Activated naive CD4-positive, alpha-beta T cell treated with anti-CD3 and anti-CD28 coated beads, Interleukin-2, amount 50 U/mL, for 16 hours (primary cell): Measurements from ENCODE around the gene CALD1.

Experiments used
- DNase-seq: peaks from one replicate; pipeline ENCODE4 v3.0.0-alpha.2; 2020

The CALD1 gene

DNA sequence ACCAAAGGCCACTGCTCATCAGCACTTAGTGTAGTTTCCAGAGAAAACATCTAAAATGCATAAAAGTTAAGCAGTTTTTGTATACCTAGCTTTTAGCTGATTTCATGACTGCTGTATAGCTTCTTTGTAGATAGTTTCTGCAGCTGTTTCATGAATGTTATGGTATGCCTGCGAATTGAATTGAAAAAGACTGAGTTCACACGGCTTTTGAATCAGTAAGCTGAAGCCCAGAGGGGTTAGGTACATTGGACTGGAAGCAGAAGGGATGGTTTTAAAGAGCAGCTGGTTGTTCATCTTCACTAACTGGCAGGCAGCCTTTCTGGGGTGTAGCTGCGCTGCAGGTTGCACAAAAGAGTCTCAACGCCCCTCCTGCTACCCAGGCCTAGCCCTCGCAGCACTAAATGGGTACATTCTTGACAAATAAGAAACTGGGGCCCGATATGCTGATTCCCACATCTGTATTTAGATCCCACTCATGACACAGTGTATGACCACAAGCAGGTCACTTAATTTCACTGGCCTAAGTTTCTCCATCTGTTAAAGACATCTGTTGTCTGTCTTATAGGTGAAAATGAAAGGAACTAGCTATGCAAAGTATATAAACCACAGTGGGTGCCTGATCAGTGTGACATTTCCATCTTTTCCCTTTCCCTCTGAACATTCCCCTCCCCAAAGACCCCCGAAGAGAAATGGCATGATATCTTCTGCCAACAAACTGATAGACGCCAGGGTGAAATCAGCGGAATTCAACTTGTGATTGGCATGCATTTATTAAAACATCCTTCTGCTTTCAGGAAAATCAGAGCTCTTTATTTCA lies 120.9 kb downstream of the CALD1 start:
- DNase-seq = no peak

DNA sequence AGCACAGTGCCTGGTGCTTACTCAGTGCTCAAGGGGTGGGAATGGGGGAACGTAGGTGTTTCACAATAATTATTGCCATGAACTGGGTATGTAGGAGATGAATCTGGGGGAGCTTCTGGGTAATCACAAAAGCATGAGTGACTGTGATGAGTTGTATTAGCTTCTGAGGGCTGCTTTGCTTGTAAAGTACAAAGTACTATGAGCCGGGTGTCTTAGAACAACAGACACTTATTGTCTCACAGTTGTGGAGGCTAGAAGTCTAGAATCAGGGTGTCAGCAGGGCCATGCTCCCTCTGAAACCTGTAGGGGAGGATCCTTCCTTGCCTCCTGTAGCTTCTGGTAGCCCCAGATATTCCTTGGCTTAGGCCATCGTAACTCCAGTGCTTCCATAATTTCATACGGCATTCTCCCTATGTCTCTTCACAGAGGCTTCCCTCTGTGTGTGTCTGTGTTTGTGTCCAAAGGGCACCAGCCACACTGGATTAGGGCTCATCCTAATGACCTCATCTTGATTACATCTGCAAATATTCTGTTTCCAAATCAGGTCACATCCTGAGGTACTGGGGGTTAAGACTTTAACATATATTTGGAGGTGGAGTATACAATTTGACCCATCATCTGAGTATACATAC lies 122.1 kb downstream of the CALD1 start:
- no peak for DNase-seq

DNA sequence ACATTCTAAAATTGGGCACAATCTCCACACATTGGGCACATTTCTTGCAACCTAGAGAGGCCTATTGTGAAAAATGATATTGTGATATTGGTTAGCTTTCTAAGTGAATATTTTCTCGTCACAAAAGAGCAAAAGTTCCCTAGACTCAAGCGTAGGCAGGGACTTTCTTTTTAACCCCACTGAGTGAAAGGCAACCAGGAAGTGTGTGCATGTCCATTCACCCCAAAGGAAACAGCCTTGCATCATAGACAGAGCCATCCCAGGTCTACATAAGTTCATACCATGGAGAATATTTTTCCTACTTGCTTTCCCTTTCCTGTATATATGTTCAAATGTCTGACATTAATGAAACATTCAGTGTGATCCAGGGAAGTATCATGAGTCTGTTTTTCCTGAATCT lies 122.6 kb downstream of the CALD1 start:
- no peak for DNase-seq

DNA sequence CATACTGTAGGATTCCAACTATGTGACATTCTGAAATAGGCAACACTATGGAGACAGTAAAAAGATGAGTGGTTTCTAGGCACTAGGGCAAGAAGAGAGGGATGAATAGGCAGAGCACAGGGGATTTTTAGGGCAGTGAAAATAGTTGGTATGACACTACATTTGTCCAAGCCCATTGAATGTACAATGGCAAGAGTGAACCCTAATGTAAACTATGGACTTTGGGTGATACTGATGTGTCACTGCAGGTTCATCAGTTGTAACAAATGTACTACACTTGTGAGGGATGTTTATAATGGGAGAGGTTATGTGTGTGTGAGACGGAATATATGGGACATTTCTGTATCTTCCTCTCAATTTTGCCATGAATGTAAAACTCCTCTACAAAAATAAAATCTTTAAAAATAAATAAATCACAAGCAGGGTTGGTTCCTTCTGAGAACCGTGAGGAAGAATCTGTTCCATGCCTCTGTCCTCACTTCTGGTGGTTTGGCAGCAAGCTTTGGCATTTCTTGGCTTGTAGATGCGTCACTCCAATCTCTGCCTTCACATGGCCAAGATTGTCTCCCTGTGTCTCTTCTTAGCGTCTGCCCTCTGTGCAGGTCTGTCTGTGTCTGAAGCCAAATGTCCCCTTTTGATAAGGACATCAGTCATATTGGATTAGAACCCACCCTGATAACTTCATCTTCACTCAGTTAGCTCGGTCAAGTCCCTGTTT lies 123.8 kb downstream of the CALD1 start:
- no peak for DNase-seq

DNA sequence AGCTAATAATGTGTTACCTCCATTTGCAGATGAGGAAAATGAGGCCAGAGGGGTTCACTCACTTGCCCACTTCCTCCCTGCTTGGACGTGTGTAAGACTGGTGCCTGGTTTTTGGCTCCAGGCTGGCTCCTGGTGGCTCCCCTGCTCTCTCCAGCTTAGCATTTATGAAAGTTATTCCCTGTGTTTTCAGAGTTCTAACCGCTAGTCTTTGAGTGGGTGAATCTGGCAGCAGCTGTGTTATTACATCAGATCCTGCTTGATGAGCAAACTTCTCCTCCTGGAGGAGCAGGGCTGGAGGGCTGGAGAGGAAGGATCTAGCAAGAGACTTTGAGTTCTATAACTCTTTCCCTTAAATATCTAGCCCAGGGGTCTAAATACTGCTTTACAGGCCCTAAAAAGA lies 125.9 kb downstream of the CALD1 start:
- DNase-seq = no peak

DNA sequence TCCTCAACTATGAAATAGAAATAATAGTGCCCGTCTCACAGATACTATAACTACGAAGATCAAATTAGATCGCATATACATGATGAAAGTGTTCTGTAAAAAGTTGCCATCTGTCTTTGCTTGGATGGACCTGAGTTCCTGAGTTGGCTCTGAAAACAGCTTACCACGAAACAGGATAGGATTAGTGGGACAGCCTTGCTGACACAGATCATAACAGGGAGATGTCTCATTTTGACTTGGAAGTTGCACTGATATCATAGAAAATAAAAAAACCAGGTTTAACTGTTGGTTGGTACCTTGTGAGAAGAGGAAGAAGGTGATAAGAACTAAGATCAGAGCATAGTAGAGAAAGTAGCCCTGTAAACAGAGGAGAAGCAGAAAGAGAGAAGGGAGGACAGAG lies 127.6 kb downstream of the CALD1 start:
- DNase-seq = no peak

DNA sequence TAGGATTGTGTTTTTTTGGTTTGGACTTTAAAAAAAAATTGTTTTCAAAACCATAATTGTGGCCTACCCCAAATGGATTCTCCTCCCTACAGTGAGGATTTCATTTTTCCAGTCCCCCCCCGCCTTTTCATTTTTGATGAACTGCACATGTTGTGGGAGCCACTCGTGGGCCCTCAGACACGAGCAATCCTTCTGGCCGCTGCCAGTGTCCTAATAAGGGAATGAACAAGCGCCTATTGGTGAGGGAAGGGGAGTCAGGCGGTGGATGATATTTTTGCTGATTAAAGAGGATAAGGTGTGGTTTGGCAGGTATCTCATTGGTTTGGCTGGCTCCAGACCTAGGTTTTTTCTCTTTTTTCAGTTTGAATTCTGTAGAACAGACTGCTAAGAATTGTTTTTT lies 128.2 kb downstream of the CALD1 start:
- DNase-seq = no peak

DNA sequence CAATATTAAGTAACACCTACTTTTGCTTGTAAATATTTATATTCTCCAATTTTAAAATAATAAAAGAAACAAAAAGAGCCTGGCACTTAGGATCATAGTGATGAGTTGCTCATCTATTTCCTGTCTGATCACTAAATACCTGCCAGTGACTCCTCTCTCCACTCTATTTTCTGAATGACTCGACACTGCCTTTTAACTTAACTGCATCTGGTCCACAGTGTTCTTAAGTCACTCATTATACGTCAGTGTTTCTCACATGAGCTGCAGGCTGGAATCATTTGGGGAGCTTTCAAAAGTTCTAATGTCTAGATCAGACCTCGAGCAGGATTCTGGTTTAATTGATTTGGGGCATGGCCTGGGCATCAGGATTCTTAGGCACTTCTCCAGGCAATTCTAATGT lies 128.9 kb downstream of the CALD1 start:
- DNase-seq = no peak

DNA sequence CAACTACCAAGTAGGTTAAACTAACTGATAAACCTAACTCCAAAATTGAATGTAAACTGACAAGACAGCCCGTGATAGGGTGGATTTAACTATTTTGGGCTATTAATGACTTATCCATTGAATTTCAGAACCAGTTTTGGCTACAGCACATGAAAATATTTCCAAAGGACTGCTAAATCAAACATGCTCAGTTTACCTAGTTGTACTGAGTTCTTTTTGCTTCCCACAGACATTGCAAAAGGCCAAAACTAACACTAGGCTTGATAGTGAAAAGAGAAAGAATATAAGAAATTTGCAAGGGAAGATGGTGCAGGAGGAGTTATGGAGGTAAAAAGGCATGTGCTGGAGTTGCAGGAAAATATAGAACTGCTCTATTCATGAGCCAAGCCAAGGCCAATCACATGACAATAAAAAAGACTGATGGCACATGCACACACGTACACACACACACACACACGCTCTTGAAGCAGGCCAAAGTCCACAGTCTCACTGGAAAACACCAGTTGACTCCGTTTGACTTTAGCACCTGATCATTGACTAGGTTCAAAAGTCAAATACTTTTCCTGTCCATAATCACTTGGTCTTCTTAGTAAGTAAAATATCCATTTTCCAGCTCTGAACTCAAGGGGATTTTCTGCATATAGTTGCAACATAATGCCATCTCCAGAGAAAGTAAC lies 130.9 kb downstream of the CALD1 start:
- no peak for DNase-seq

DNA sequence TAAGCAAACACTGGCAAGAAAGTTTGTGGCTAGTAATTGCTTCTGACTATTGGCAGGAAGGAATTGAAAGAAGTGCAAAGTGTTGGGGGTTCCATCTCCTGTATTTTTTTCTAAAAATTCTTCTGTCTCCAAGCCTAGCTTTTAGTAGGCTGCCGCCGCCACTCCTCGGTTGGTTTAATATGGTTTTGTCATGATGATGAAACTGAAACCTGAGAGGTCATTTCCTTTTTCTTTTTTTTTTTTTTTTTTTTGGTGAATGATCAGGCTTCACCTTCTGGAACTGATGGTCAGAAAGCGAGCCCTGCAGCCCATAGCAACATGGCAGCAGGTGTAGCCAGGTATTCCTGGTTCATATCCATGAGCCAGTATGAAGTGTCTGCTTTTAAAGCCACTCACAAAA lies 131.5 kb downstream of the CALD1 start:
- DNase-seq = no peak

DNA sequence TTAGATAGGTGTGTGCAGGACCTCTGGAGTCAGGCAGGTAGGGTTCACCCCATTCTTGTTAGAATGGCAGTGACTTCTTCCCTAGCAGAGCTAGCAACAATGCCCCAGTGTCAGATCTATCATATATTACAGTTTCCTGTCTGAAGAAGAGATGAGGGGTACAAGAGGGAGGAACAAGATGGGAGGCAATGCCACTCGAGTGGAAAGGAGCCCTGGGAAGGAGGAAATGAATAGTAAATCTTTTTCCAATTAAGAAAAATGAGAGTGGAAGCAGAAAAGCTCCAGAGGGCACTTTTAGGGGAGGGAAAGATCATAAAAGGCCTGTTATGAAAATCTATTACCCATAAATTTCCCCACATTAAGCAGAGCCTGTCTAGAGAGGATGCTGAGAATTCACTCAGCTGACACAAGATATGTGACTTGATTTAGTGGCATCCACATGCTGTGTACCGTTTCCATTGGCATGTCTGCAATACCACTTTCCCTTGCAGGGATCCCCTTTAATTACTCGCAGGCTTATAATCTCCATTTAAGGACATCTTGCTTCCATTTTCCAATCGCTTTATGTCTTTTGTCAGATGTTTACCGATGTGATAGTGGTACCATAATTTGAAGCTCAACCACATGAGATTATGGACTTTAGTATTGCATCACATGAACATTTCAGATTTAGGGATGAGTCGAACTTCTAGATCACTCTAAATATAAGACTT lies 136.9 kb downstream of the CALD1 start:
- no peak for DNase-seq

DNA sequence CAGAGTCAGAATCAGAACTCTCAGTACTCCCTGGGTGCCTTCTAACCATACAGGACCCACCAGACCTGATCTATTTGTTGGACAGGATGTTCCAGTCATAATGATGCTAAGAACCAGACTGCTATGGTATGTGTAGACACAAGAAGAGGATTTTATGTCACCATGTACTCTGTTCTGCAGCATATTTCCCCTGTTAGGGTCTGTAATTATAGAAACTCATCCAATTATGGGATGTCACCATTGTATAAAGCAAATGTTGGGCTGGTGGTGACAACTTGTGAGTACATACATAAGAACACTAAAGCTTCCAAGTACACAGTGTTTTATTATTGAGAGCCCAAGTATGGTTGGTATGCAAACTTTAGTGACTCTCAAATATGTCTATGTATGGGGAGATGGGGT lies 139.8 kb downstream of the CALD1 start:
- DNase-seq = no peak

DNA sequence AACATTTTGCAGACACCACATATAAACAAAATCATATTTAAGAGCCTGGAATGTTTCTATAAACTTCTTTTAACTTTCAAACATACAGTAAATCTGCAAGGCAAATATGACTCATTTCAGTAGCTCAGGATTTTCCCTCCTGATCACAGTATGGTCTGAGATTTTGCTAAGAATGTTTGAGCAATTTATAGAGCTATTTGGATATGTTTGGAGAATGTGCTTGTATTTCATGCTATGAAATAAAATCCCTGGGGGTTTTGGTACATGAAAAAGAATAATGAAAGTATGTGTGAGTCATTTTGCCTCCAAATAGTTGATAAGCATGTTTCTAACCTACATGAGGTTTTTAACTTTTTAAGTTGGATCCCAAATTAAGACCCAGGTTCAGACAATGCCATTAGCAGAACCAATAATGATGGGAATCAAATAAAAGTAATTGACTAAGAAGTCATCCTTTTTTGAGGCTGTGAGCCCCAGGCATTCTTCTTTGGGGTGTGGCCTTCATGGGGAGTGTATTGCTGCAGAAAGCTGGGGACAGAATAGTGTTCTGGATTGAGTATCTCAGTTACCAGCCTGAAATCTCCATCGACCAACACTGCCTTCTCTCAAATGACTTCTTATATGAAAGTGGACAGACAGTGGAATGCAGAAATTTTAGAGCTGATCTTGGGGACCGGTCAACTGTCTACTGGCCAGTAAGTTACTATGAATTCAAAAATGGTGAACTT lies 140.8 kb downstream of the CALD1 start:
- DNase-seq = no peak

DNA sequence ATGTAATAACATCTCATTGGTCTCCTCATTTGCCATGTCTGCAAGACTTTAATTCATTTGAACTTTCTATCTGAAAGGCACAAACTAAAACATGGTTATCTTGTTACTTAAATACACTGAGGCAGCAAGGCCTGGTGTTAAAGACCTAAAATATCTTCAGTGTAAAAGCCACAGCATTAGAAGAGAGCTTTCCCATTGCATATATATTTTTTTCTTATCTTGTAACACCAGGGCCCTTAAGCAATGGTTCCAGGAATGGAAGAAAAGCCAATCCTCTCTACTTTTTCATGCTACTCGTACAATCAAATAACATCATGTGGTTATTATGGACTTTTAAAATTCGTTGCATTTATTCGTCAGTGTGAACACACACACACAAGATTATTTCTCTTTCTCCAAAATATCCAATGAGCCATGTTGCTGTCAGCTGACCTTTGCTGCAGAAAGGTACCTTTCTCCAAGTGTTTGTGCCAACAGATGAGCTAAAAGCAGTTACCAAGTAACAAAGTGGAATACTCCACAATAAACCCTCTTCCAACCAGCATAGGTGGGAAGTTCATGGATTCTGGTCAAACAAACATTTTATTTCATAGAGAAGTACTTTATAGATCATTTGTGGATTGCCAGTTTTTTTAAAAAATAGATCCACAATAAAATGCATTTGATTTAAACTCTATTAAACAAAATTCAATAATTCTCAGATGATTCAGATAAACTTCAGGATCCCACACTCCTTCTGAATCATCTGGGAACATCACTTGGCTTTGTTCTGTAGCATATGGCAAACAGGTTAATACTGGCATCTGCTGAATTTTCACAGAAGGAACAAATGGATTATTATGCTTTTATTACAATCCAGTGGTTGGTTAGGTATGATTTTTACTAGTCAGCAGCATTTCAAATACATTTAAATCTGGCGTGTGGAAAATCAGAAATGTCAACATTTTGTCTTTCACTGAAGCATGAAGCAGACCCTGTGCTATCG lies 143.6 kb downstream of the CALD1 start:
- no peak for DNase-seq

DNA sequence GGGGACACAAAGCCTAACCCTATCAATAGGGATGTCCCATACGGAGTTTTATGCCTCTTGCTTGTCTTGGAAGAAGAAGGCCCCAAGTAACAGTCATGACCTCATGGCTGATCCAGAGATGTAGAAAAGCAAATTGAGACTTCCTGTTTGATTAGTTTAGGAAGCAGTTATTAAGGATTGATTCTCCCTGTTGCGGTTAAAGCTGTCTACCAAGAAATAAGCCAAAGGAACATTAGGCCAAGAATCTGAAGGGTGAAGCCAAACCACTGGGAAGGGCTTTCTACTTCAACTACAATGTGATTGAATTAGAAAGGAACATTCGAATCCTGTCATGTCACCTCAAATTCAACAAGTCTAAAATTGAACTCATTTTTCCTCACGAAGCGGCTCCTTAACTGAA lies 146.3 kb downstream of the CALD1 start:
- no peak for DNase-seq

DNA sequence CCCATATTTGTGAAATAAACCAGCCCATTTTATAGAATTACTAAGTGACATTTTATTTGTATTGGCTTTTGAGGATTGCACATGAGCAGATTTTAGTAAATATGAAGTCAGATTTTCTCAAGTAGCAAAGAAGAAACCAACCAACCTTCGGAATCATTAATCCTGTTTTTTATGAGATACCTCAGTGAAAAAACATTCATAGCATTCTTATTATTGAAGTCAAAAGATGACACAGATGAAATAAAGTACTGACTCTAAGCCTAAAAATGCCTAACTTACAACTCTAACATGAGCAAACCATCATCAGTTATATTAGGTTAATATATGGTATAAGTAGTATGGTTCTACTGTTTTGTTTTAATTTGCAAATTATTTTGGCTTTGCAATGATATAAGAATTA lies 147.0 kb downstream of the CALD1 start:
- DNase-seq = no peak

DNA sequence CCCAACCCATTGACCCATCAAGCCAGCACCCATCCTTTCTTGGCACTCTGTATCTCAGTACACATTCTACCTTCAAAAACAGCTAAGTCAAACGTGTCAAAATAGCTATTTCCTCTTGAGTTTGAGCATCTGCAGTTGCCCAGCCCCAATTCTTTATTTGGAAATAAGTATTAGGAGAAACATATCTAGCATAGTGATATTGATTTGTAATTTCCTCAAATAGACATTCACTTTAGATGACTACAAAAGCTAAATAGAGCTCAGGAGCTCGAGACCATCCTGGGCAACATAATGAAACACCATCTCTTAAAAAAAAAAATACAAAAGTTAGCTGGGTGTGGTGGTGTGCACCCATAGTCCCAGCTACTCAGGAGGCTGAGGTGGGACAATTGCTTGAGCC lies 147.6 kb downstream of the CALD1 start:
- no peak for DNase-seq

DNA sequence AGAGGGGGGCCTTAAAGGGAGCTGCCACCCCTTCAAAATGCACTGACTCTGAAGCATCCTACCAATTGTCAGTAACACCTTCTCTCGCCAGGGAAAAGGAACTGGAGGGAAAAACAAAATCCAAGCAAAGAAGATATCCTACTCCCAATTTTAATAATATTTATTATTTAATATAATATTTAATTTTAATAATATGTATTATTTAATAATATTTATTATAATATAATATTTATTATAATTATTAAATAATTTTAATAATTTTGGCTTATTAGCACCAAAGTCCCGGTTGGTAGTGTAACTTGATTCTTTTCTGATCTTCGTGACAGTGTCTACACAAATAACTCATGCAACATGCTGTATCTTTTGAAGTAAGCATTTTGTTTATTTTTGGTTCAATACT lies 148.3 kb downstream of the CALD1 start:
- DNase-seq = no peak

DNA sequence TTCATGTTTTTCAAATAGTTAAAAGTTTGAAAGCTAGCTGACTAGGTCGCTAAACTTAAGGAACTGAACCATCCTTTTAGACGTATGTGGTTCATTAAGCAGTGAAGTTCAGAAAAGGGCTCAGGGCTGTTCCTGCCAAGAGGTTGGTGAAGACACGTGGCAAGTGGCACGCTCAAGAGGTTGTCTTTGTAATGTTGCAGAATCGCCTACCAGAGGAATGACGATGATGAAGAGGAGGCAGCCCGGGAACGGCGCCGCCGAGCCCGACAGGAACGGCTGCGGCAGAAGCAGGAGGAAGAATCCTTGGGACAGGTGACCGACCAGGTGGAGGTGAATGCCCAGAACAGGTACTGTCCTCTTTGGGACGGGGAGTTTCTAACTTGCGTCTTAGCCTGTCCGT lies 149.1 kb downstream of the CALD1 start:
- no peak for DNase-seq

DNA sequence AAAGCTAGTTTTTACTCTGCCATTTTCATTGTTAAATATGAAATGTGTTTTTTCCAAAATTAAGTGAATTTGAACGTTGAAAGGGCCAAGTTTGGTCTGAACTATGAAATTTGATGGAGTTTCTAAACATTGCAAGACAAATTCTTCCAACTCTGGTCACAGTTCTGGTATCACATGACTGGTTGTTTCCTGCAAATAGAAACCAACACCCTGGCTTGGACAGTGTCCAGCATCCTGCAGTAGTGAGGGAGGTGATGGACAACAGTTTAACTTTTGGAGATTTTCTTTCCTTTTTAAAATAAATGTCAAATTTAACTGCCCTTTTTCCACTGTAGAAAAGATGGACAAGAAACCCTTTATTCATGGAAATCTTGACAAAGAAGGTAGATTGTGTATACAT lies 152.1 kb downstream of the CALD1 start:
- no peak for DNase-seq
